Caco-2 (cell line): Measurements from ENCODE around the gene MARCHF9. TPM values are rescaled to one million over a fixed set of nuclear protein-coding genes. Genes with fewer than 3 reads are reported as not detected.

Source experiments
- BruUV-seq: library from RNA; stranded (reverse); fragments of 400-500 nt; replicated peaks from 2 replicates; lab custom pipeline; 2021; lab: Mats Ljungman, UMichigan
- CTCF ChIA-PET: fragments of 300-600 bp; sonication (Branson Sonifier 250); formaldehyde crosslinking; loops from one replicate; lab custom pipeline; 2022; ENCODE audit warnings: antibody characterized with exemption; lab: Charles Lee
- POLR2A ChIA-PET: fragments of 300-600 bp; sonication (Branson Sonifier 250); formaldehyde crosslinking; loops from one replicate; lab custom pipeline; 2022; ENCODE audit warnings: antibody characterized with exemption; lab: Charles Lee
- DNase-seq, 2 experiments: peaks; one replicate each; pipeline versions ENCODE4 v3.0.0 to v3.0.0-alpha.2; 2020 to 2022
- H3K27me3 ChIP-seq: replicated peaks from 2 replicates; pipeline ENCODE4 v1.6.0; 2011; ENCODE audit warnings: low read length; ENCODE audit not compliant: control insufficient read depth, insufficient read depth
- H3K36me3 ChIP-seq: 2 replicates; pipeline ENCODE4 v1.5.1; 2011; ENCODE audit warnings: low read length; ENCODE audit not compliant: control insufficient read depth, insufficient read depth
- H3K4me1 ChIP-seq: fragments of 250-450 bp; sonication (Bioruptor Pico); 2 replicates; pipeline ENCODE4 v1.5.1; 2020; ENCODE audit warnings: mild to moderate bottlenecking
- H3K4me3 ChIP-seq: 2 replicates; pipeline ENCODE4 v1.5.1; 2011; ENCODE audit warnings: low read depth, mild to moderate bottlenecking, control low read depth, low read length
- H3K9me3 ChIP-seq: fragments of 250-450 bp; sonication (Bioruptor Pico); 2 replicates; pipeline ENCODE4 v1.5.1; 2020; ENCODE audit warnings: mild to moderate bottlenecking, moderate library complexity
- H3K27ac Mint-ChIP-seq: one replicate; pipeline ENCODE4 v1.8.0; 2022; ENCODE audit warnings: mixed read lengths; ENCODE audit not compliant: unreplicated experiment
- H3K27me3 Mint-ChIP-seq: one replicate; pipeline ENCODE4 v1.8.0; 2022; ENCODE audit warnings: mixed read lengths; ENCODE audit not compliant: insufficient read depth, unreplicated experiment
- H3K36me3 Mint-ChIP-seq: one replicate; pipeline ENCODE4 v1.8.0; 2022; ENCODE audit warnings: mild to moderate bottlenecking, mixed read lengths; ENCODE audit not compliant: insufficient read depth, unreplicated experiment
- H3K4me1 Mint-ChIP-seq: one replicate; pipeline ENCODE4 v1.8.0; 2022; ENCODE audit warnings: low read depth, mixed read lengths; ENCODE audit not compliant: unreplicated experiment
- H3K4me3 Mint-ChIP-seq: one replicate; pipeline ENCODE4 v1.8.0; 2022; ENCODE audit warnings: mild to moderate bottlenecking, moderate library complexity, mixed read lengths; ENCODE audit not compliant: unreplicated experiment
- H3K9me3 Mint-ChIP-seq: one replicate; pipeline ENCODE4 v1.8.0; 2022; ENCODE audit warnings: mixed read lengths; ENCODE audit not compliant: unreplicated experiment
- CTCF ChIP-seq, 2 experiments: fragments of 200-600 bp in 1 of 2; IDR thresholded peaks; 1 replicate in 1 of 2; 2 replicates in 1 of 2; pipeline versions ENCODE4 v1.5.1 to v1.8.0; 2011 to 2022; ENCODE audit warnings: antibody characterized with exemption in 1 of 2, control low read depth in 1 of 2, inconsistent platforms in 1 of 2, low read depth in 1 of 2, low read length in 1 of 2, mild to moderate bottlenecking in 1 of 2, moderate library complexity in 1 of 2; ENCODE audit not compliant: insufficient read depth in 1 of 2, severe bottlenecking in 1 of 2, unreplicated experiment in 1 of 2
- intact Hi-C: fragments of 100-400 bp; cut with micrococcal nuclease; formaldehyde crosslinking; loops from one replicate; pipeline ENCODE4 v1.10.0; 2022; ENCODE audit not compliant: unreplicated experiment
- total RNA-seq: library from RNA; stranded (reverse); gene quantifications from 2 replicates; pipeline ENCODE4 v1.2.3, GENCODE V29; 2022

MARCHF9 gene
- total RNA-seq, 1 experiment from 2014 or later: 11.0 TPM

GRCh38 chr12:57735952-57736740 lies 18.8 kb upstream of the MARCHF9 start:
- no peak overlapping the region for H3K27ac Mint-ChIP-seq

GRCh38 chr12:57736741-57737466 lies 18.0 kb upstream of the MARCHF9 start:
- POLR2A ChIA-PET: no interaction called here
- no peak overlapping the region for H3K27ac Mint-ChIP-seq

More at GRCh38 chr12:57735952-57736740, 18.8 kb upstream of the MARCHF9 start:
- peak in 1 of 2 experiments; percentile 69 for DNase-seq
- POLR2A ChIA-PET: interaction anchor here (0.7 kb wide), 1 partner anchor 8 kb away, joined by 5 read pairs; no protein-coding TSS in a partner anchor
- peaks cover 17% of the 10 kb centered on the region for H3K4me1 Mint-ChIP-seq
- H3K27me3 Mint-ChIP-seq: peaks cover 36% of the 10 kb centered on the region
- BruUV-seq: no TSS peak
- peak; percentile 12 to 57 for TF ChIP-seq CTCF (IDR thresholded peaks at IDR 0.05; ENCODE audit: insufficient read depth in 1 of 2, low read depth in 1 of 2, low read length in 1 of 2, severe bottlenecking in 1 of 2, unreplicated experiment in 1 of 2)
- CTCF ChIA-PET: interaction anchor here (0.6 to 3.8 kb wide), 10 partner anchors 9 to 608 kb away, joined by 3 to 32 read pairs (median 4); partner anchors contain the start of genes B4GALNT1, GLI1, PIP4K2C and TSPAN31
- peak overlapping the region; percentile 68 for H3K4me3 Mint-ChIP-seq
- Histone ChIP-seq H3K9me3 (no peaks in the 10 kb centered on the region), H3K27me3 (peaks cover 7% of the 10 kb centered on the region), H3K36me3 (no peaks in the 10 kb centered on the region), H3K4me3 (peak overlapping the region; percentile 25), H3K4me1 (peaks cover 12% of the 10 kb centered on the region)
- intact Hi-C loops: loop anchor here (1.0 to 5.0 kb wide), 4 partner anchors 10 to 279 kb away; partner anchors contain the start of genes GLI1, INHBE and OS9
- no peaks in the 10 kb centered on the region for H3K36me3 Mint-ChIP-seq
- no peaks in the 10 kb centered on the region for H3K9me3 Mint-ChIP-seq

More at GRCh38 chr12:57736741-57737466, 18.0 kb upstream of the MARCHF9 start:
- Histone ChIP-seq H3K4me3 (no peak overlapping the region; the same call in none of the 2 replicates), H3K4me1 (peaks cover 12% of the 10 kb centered on the region), H3K9me3 (no peaks in the 10 kb centered on the region), H3K36me3 (no peaks in the 10 kb centered on the region), H3K27me3 (peaks cover 7% of the 10 kb centered on the region)
- TF ChIP-seq CTCF (IDR thresholded peaks at IDR 0.05; ENCODE audit: insufficient read depth in 1 of 2, low read depth in 1 of 2, low read length in 1 of 2, severe bottlenecking in 1 of 2, unreplicated experiment in 1 of 2): no peak
- H3K4me3 Mint-ChIP-seq: peak overlapping the region; percentile 68
- intact Hi-C loops: loop anchor here (1.0 to 5.0 kb wide), 4 partner anchors 11 to 280 kb away; partner anchors contain the start of genes GLI1, INHBE and OS9
- H3K27me3 Mint-ChIP-seq: peaks cover 31% of the 10 kb centered on the region
- CTCF ChIA-PET: interaction anchor here (0.6 to 3.8 kb wide), 6 partner anchors 8 to 494 kb away, joined by 3 to 32 read pairs (median 4); partner anchors contain the start of genes PIP4K2C and TSPAN31
- H3K4me1 Mint-ChIP-seq: peaks cover 17% of the 10 kb centered on the region
- no peaks in the 10 kb centered on the region for H3K36me3 Mint-ChIP-seq
- no peaks in the 10 kb centered on the region for H3K9me3 Mint-ChIP-seq
- DNase-seq: no peak
- no TSS peak for BruUV-seq
